ENCODE data around the gene AMFR.
A peak's percentile ranks its signal among the peaks of the same experiment; 100 is the strongest.
"Not testable (repeated sequence)": the region's sequence is repeated elsewhere in the genome, so short reads cannot be mapped to it uniquely, and the experiment has no call there.

AMFR gene

GRCh38 chr16:56423584-56424403 lies 1.6 kb downstream of the AMFR start:
- DNase-seq (ENCODE audit: low read depth), result no peak

GRCh38 chr16:56422896-56423441 lies 2.4 kb downstream of the AMFR start:
- no peak for DNase-seq (ENCODE audit: low read depth)

- DNase-seq (ENCODE audit: low read depth), result no peak
Measured at GRCh38 chr16:56421976-56422669, 3.2 kb downstream of the AMFR start.

GRCh38 chr16:56421313-56421712 lies 4.0 kb downstream of the AMFR start:
- DNase-seq (ENCODE audit: low read depth), result no peak

- DNase-seq (ENCODE audit: low read depth), result no peak
Measured at GRCh38 chr16:56420613-56421012, 4.7 kb downstream of the AMFR start.

- no peak for DNase-seq (ENCODE audit: low read depth)
Measured at GRCh38 chr16:56419740-56420548, 5.4 kb downstream of the AMFR start.

- DNase-seq (ENCODE audit: low read depth), result no peak
Measured at GRCh38 chr16:56417138-56417537, 8.2 kb downstream of the AMFR start.

GRCh38 chr16:56415875-56416274 lies 9.5 kb downstream of the AMFR start:
- DNase-seq (ENCODE audit: low read depth), result no peak

- DNase-seq (ENCODE audit: low read depth), result no peak
Measured at GRCh38 chr16:56414366-56414765, 11.0 kb downstream of the AMFR start.

- no peak for DNase-seq (ENCODE audit: low read depth)
Measured at GRCh38 chr16:56413381-56413780, 12.0 kb downstream of the AMFR start.

- DNase-seq (ENCODE audit: low read depth), result no peak
Measured at GRCh38 chr16:56411624-56412023, 13.7 kb downstream of the AMFR start.

- DNase-seq (ENCODE audit: low read depth), result no peak
Measured at GRCh38 chr16:56411123-56411522, 14.2 kb downstream of the AMFR start.

- no peak for DNase-seq (ENCODE audit: low read depth)
Measured at GRCh38 chr16:56409195-56409594, 16.1 kb downstream of the AMFR start.

- DNase-seq (ENCODE audit: low read depth), result no peak
Measured at GRCh38 chr16:56408379-56409098, 16.8 kb downstream of the AMFR start.

- DNase-seq (ENCODE audit: low read depth), result no peak
Measured at GRCh38 chr16:56405977-56406672, 19.2 kb downstream of the AMFR start.

- DNase-seq (ENCODE audit: low read depth), result no peak
Measured at GRCh38 chr16:56401482-56401881, 23.9 kb downstream of the AMFR start.

GRCh38 chr16:56400458-56400857 lies 24.9 kb downstream of the AMFR start:
- no peak for DNase-seq (ENCODE audit: low read depth)

GRCh38 chr16:56399486-56399885 lies 25.9 kb downstream of the AMFR start:
- DNase-seq (ENCODE audit: low read depth), result no peak

GRCh38 chr16:56399047-56399446 lies 26.3 kb downstream of the AMFR start:
- no peak for DNase-seq (ENCODE audit: low read depth)

- DNase-seq (ENCODE audit: low read depth), result not testable (repeated sequence)
Measured at GRCh38 chr16:56396724-56397123, 28.6 kb downstream of the AMFR start.

- DNase-seq (ENCODE audit: low read depth), result peak; percentile 70
Measured at GRCh38 chr16:56389554-56389953, 35.8 kb downstream of the AMFR start.

Measured in fibroblast of the conjunctiva (primary cell).